ENCODE data around the gene MAP7.

MAP7 gene

GRCh38 chr6:136429264-136430065, 120.8 kb downstream of the MAP7 start:
- ChIA-PET POLR2A (no interaction called here), CTCF (interaction anchor here (1.4 kb wide), 1 partner anchor 10 kb away, joined by 3 read pairs; no protein-coding TSS in a partner anchor)
- DNase-seq (ENCODE audit: extremely low spot score): no peak
- no peak for TF ChIP-seq CTCF (IDR thresholded peaks at IDR 0.05; ENCODE audit: control extremely low read depth, extremely low read depth, low read depth, missing control alignments)

GRCh38 chr6:136427378-136427717, 122.9 kb downstream of the MAP7 start:
- no peak for TF ChIP-seq CTCF (IDR thresholded peaks at IDR 0.05; ENCODE audit: control extremely low read depth, extremely low read depth, low read depth, missing control alignments)
- no peak for DNase-seq (ENCODE audit: extremely low spot score)
- ChIA-PET POLR2A (no interaction called here), CTCF (interaction anchor here (0.8 kb wide), 1 partner anchor 18 kb away, joined by 3 read pairs; no protein-coding TSS in a partner anchor)

GRCh38 chr6:136426627-136427377, 123.4 kb downstream of the MAP7 start:
- POLR2A ChIA-PET: no interaction called here
- CTCF ChIA-PET: interaction anchor here (0.8 kb wide), 1 partner anchor 19 kb away, joined by 3 read pairs; no protein-coding TSS in a partner anchor
- no peak for DNase-seq (ENCODE audit: extremely low spot score)
- TF ChIP-seq CTCF (IDR thresholded peaks at IDR 0.05; ENCODE audit: control extremely low read depth, extremely low read depth, low read depth, missing control alignments): no peak

- no peak for DNase-seq (ENCODE audit: extremely low spot score)
- POLR2A ChIA-PET: no interaction called here
- CTCF ChIA-PET: interaction anchor here (1.1 to 1.2 kb wide), 2 partner anchors 15 to 20 kb away, joined by 3 read pairs; no protein-coding TSS in a partner anchor
- TF ChIP-seq CTCF (IDR thresholded peaks at IDR 0.05; ENCODE audit: control extremely low read depth, extremely low read depth, low read depth, missing control alignments): no peak
These were observed 124.4 kb downstream of the MAP7 start for GRCh38 chr6:136425793-136426192.

GRCh38 chr6:136424901-136425300, 125.3 kb downstream of the MAP7 start:
- CTCF ChIA-PET: interaction anchor here (1.1 to 1.2 kb wide), 2 partner anchors 17 to 20 kb away, joined by 3 to 4 read pairs; no protein-coding TSS in a partner anchor
- POLR2A ChIA-PET: no interaction called here
- TF ChIP-seq CTCF (IDR thresholded peaks at IDR 0.05; ENCODE audit: control extremely low read depth, extremely low read depth, low read depth, missing control alignments): no peak

GRCh38 chr6:136424450-136424849, 125.8 kb downstream of the MAP7 start:
- CTCF ChIA-PET: interaction anchor here (1.1 kb wide), 1 partner anchor 16 kb away, joined by 4 read pairs; no protein-coding TSS in a partner anchor
- DNase-seq (ENCODE audit: extremely low spot score): no peak
- POLR2A ChIA-PET: no interaction called here
- TF ChIP-seq CTCF (IDR thresholded peaks at IDR 0.05; ENCODE audit: control extremely low read depth, extremely low read depth, low read depth, missing control alignments): no peak

More at GRCh38 chr6:136424901-136425300, 125.3 kb downstream of the MAP7 start:
- DNase-seq (ENCODE audit: extremely low spot score): no peak
